GM13977 (cell line): ENCODE results near the gene PPM1D.
A peak's percentile ranks its signal among the peaks of the same experiment; 100 is the strongest.
"Not testable (repeated sequence)": the region's sequence is repeated elsewhere in the genome, so short reads cannot be mapped to it uniquely, and the experiment has no call there.

Experiments used
- DNase-seq: peaks from one replicate; pipeline ENCODE4 v3.0.0; 2012; ENCODE audit warnings: low spot score
- in situ Hi-C: fragments of 300-500 bp; cut with MboI; formaldehyde crosslinking; loops from one replicate; pipeline ENCODE4 v1.12.0; 2022; ENCODE audit warnings: low sequenced_read_pairs, low pct_unique_long_range_greater_than_20kb, mixed read lengths, inconsistent platforms; ENCODE audit not compliant: unreplicated experiment
- TF ChIP-seq, protein P1 (sequence below): IDR thresholded peaks from 2 replicates; pipeline ENCODE4 v1.5.1; 2012; ENCODE audit warnings: mild to moderate bottlenecking, control low read depth; ENCODE audit not compliant: insufficient read depth; ENCODE audit errors: extremely low read depth, missing control alignments

The PPM1D gene

DNA sequence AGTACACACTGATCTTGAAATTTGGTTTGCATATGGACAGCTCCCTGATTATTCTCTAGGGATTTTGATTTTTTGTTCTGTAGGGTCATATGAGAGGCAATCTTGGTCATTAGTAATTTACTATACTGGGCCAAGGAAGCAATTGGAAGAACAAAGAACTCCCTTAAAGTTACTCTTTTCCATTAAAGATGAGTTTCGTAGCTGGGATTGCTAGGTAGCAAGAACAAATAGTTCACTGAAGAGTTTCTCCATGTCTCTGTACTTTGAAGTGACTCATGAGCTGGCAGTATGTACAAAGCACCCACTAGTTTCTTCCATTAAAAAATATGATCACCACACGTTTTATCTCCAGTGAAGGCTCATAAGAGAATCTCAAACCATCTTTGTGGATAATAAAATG is 71.5 kb downstream of the PPM1D start:
- TF ChIP-seq, protein P1, sequence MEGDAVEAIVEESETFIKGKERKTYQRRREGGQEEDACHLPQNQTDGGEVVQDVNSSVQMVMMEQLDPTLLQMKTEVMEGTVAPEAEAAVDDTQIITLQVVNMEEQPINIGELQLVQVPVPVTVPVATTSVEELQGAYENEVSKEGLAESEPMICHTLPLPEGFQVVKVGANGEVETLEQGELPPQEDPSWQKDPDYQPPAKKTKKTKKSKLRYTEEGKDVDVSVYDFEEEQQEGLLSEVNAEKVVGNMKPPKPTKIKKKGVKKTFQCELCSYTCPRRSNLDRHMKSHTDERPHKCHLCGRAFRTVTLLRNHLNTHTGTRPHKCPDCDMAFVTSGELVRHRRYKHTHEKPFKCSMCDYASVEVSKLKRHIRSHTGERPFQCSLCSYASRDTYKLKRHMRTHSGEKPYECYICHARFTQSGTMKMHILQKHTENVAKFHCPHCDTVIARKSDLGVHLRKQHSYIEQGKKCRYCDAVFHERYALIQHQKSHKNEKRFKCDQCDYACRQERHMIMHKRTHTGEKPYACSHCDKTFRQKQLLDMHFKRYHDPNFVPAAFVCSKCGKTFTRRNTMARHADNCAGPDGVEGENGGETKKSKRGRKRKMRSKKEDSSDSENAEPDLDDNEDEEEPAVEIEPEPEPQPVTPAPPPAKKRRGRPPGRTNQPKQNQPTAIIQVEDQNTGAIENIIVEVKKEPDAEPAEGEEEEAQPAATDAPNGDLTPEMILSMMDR = no peak
- no peak for DNase-seq

DNA sequence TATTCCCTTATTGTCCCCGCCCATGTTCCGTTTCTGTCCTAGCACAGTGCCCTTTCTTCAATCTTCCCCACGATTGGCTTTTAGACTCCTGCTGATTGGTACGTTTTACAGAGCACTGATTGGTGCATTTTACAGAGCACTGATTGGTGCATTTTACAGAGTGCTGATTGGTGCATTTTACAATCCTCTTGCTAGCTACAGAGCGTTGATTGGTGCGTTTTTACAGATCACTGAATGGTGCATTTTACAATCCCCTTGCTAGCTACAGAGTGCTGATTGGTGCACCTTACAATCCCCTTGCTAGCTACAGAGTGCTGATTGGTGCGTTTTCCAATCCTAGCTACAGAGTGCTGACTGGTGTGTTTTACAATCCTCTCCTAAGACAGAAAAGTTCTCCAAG is 74.6 kb downstream of the PPM1D start:
- not testable (repeated sequence) for DNase-seq

More for the DNA sequence above, 71.5 kb downstream of the PPM1D start:
- in situ Hi-C loops = no loop called here

DNA sequence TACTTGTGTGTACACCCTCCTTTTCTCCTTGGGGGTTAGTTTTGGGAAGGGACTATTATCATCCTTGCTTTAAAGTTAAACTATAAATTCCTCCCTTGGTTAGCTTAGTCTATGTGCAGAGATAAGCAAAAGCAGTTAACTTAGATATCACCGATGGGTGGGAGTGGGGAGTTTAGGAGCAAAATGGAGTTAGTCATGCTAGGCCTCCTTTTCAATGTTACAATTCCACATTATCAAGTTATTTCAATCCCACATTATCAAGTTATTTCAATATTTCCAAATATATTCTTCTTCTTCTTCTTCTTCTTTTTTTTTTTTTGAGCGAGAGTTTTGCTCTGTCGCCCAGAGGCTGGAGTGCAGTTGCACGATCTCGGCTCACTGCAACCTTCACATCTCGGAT is 76.0 kb downstream of the PPM1D start:
- no peak for DNase-seq
- TF ChIP-seq, protein P1 = no peak
- in situ Hi-C loops = no loop called here

More for the DNA sequence above, 74.6 kb downstream of the PPM1D start:
- in situ Hi-C loops = not testable (repeated sequence)

DNA sequence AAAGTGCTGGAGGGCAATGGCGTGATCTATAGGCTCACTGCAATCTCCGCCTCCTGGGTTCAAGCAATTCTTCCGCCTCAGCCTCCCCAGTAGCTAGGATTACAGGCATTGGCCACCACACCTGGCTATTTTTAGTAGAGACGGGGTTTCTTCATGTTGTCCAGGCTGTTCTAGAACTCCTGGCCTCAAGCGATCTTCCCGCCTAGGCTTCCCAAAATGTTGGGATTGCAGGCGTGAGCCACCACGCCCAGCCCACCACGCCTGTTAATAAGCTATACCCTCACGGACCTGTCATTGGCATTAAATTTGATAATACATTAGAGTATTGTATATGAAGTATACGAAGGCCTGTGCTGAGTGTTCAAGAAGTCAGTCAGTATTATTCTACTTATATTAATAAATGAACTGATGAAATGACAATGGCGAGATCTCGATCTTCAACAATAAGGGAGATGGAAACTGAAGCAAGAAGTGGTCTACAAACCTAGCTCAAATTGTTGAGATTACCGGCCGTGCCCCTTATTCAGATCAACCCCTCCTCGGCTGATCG is 76.8 kb downstream of the PPM1D start:
- DNase-seq = no peak
- in situ Hi-C loops = no loop called here
- TF ChIP-seq, protein P1 = no peak

DNA sequence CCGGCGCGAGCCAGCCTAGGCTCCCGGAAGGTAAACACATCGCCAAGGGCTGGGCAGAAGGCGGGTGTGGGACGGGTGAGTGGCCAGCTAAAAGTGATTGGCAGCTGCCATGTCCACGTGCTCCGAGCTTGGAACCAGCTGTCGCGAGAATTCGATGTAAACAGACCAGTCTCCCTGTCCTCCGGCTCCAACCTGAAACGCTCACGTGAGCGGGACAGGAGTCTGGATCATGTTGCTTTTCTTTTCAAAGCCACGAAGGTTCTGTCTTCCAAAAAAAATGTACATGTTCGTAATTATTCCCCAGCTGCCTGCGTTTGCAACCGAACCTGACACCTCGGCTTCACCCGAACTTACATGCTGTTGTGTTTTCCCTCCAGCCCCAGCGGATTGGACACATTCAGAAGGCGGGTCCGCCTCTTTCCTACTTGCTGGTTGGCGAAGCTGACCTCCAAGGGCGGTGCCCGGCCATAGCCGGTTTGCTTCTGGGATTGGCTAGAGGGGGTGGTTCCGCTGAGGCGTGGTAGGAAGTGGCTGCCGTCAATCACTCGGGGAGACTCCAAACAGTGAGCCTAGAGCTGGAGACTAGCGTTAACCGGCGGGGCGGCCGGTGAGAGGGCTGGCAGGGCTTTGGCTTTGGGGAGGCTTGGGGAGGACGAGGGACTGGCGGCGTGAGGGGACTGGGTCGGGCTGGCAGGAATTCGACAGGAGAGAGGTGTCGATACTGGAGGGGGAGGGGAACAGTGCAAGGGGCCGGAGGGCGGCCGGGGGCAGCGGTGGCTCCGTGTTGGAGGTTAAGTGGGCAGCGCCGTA is 77.5 kb downstream of the PPM1D start, which contains the start of gene BCAS3:
Gene BCAS3 (plus strand): TSS at position 544 of the 810 bp plus-strand sequence.
- TF ChIP-seq, protein P1 = no peak

DNA sequence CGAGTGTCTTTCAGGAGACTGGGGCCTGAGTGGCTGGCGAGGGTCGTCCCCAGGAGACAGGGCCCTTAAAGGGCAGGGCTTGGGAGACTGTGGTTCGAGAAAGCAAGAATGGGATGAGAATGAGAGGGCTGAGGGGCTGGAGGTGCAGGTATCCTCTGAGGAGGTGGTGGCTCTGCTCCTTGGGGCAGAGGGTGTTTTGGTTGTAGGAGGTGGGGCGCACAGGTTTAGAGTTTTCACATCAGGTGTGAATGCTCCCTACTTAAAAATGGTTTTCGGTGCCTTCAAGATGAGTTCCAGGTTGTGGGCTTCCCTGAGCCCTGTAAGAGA is 78.1 kb downstream of the PPM1D start:
- DNase-seq = no peak
- in situ Hi-C loops = no loop called here
- TF ChIP-seq, protein P1 = no peak

More for the DNA sequence above, 77.5 kb downstream of the PPM1D start, which contains the start of gene BCAS3:
- DNase-seq = peak; percentile 97
- in situ Hi-C loops = no loop called here

DNA sequence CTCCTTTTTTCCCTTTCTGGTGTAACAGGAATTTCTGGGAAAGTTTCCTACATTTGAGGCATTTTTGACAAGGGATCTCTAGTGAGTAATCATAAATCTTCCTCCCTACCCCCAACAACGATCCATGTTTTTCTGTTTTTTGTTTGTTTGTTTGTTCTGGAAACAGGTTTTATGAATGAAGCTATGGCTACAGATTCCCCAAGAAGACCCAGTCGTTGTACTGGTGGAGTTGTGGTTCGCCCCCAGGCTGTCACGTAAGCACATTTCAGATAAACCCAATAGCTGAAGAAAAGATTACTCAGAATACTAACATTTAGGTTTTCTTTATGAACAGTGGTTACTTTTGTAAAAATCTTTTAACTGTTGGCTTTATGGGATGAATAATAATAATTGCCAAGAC is 79.3 kb downstream of the PPM1D start:
- in situ Hi-C loops = no loop called here
- TF ChIP-seq, protein P1 = no peak
- no peak for DNase-seq
